HG03439 (cell line): ENCODE results near the gene MYCBP.
"Not testable (repeated sequence)": the region's sequence is repeated elsewhere in the genome, so short reads cannot be mapped to it uniquely, and the experiment has no call there.

Source experiments
- ATAC-seq: cut with Tn5 transposase; IDR thresholded peaks from one replicate; pipeline ENCODE4 v1.9.1; 2021; ENCODE audit warnings: mild to moderate bottlenecking, moderate library complexity; ENCODE audit not compliant: unreplicated experiment

The MYCBP gene, protein sequence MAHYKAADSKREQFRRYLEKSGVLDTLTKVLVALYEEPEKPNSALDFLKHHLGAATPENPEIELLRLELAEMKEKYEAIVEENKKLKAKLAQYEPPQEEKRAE

DNA sequence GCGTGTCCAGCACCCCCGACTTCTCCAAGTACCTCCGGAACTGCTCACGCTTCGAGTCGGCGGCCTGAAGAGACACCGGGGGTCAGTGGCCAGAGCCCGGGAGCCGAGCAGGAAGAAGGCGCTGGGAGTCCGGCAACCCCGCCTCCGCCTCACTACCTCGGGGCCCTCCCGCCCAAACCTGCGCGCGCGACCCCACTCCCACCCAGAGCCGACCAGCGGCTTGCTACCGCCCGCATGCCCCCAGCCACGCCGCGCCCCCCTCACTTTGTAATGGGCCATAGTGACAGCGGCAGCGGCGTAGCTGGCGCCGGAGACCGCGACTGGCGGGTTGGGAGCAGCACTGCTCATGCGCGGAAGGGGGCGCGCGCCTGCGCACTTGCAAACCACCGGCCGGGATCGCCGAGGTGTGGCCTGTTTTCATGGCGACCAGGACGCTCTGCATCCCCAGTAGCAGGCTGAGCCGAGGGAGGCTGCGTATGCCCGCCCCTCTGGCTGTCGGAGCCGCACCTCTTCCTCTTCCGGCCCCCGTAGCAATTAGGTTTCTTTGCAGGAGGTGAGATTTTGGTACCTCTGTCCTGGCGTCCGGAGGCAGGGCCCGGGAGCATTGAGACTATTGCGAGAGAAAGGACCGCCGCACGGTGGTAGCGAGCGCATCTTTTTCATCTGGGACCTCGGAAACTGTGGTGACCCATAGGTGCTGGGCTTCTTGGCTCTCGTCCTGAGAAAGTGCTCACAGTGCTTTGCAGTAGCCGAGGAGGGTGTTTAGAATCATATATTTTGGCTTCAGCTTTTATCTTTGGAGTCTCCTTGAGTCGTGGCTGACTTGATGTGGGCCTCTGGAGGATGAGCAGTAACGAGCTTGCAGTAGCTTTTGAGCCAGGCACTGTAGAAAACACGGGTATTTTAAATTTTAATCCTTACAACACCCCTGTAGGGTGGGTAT, at the start of gene MYCBP:
Gene MYCBP, minus strand, starts transcription at position 322 of the 943 bp plus-strand sequence. Its CDS starts 43 bp downstream, at position 279.
- ATAC-seq = peak; percentile 95

- no peak for ATAC-seq
These were observed 46.0 kb upstream of the MYCBP start for GRCh38 chr1:38919130-38919529.

DNA sequence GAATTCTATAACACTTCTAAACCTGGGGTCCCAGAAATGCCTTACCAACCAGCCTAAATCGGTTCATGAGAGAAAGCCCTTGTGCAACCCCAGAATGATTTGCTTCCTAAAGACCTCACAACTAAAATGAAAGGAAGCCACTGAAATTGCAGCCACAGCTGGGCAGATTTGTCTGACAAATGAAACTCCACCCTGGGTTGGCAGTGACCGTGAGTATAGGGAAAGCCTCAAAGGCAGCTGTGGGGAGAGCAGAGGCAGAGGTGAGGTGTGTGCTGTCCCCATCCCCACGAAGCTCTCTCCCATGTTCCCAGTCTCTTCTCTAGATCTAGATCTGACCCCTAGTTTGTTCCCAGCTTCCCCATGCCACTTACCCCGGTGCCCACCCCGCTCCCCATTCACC, 45.4 kb upstream of the MYCBP start:
- no peak for ATAC-seq

- no peak for ATAC-seq
These were observed 44.6 kb upstream of the MYCBP start for GRCh38 chr1:38917772-38918171.

DNA sequence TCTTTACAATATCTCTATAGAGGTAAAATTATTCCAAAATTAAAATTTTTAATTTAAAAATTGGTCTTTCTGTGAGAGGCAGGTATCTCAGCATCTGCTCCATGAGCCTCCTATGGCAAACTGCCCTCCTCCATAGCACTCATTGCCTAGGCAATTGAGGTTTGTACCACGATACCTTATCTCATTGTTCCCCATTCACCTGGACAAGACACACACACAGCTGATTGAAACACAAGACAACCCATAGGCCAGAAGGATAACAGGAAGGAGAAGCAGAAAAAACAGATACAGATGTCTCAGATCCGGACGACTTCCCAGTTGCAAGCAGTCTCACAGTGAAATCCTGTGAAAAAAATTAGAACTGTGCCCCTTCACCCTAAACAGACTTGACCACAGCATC, 44.2 kb upstream of the MYCBP start:
- no peak for ATAC-seq

DNA sequence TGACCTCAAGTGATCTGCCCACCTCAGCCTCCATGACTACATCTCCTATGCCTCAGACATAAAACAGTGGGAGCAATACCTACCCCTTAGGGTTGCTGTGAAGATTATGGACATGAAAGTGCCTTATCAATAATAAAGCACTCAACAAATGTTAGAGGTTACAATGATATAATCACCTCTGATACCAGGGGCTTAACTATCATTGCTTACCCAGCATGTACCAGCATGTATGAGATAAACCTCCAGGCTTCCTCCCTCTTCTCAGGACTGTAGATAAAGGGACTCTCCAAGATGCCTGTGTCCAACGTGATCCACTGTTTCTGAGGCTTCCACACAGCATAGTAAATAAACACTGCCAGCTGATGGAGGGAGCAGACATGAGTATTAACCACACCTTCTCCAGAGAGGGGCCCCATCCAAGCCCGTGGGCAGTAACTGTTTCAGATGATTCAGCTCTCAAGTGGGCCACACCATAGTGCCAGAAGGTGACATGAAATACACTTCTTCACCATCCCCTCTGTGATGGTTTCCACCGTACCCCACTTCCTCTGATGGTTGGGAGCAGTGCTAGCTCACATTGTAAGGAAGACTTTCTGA, 42.3 kb upstream of the MYCBP start:
- ATAC-seq = no peak

- not testable (repeated sequence) for ATAC-seq
These were observed 41.8 kb upstream of the MYCBP start for GRCh38 chr1:38914908-38915307.

- no peak for ATAC-seq
These were observed 35.7 kb upstream of the MYCBP start for GRCh38 chr1:38908821-38909220.

DNA sequence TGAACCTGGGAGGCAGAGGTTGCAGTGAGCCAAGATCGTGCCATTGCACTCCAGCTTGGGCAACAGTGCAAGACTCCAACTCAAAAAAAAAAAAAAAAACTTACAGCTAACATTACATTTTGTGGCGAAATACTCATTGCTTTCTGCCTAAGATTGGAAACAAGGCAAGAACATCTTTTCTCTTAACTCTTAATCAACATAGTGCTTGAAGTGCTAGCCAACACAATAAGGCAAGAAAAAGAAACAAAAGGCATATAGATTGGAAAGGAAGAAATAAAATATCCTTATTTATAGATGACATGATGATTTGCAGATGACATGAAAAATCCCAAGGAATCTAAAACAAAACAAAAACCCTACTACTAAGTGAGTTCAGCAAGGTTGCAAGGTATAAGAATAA, 32.8 kb upstream of the MYCBP start:
- ATAC-seq = no peak

GRCh38 chr1:38899560-38899959, 26.4 kb upstream of the MYCBP start:
- no peak for ATAC-seq

- no peak for ATAC-seq
These were observed 25.6 kb upstream of the MYCBP start for GRCh38 chr1:38898653-38899230.

DNA sequence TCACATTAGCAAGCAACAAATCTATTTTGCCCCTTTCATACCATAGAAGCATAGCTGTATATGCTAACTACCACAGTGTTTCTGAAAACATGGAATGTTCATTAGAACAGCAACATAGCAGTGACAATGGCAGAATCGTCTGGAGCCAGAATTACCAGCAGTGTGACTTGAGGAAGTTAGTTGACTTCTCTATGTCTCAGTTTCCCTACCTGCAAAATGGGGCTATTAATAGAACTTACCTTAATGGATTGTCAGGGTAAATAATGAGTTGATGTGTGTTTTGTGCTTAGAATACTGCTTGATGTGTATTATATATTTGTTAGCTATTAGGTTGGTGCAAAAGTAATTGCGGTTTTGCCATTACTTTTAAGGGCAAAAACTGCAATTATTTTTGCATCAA, 23.0 kb upstream of the MYCBP start:
- no peak for ATAC-seq

- ATAC-seq = no peak
These were observed 19.8 kb upstream of the MYCBP start for GRCh38 chr1:38892976-38893375.

DNA sequence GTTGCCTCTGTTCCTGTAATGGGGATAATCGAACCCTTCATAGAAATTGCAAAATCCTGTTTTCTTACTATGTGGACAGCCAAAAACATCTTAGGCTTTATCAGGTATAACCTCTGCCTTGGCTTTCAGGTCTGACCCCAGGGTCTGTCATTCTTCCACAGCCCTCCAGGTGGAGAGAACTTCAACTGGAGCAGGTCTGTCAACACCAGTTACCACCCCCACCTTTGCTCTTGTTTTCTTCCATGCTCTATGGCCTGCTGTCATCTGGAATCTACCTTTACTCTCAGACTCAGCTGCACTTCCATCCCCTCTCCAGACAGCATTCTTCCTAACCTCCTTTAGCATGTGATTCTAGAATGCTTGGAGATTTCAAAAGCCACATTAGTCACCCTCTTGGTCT, 18.6 kb upstream of the MYCBP start:
- ATAC-seq = no peak

DNA sequence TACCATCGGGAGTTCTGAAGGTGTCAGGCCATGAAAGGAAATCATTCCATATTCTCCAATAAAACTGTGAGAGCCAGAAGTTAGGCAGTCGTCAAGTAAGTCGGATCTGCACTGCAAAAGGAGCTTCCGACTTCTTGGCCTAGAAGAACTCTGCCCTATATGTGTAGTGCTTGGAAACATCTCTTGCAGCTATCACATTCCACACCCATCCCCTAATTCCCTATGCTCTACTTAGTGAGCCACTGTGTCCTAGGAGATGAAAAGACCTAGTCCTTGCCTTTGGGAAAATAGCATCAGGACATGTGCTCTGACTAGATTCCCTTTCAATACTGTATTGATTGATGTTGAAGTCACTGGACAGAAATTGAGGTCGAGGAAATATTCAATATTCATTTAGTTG, 16.4 kb upstream of the MYCBP start:
- ATAC-seq = no peak

DNA sequence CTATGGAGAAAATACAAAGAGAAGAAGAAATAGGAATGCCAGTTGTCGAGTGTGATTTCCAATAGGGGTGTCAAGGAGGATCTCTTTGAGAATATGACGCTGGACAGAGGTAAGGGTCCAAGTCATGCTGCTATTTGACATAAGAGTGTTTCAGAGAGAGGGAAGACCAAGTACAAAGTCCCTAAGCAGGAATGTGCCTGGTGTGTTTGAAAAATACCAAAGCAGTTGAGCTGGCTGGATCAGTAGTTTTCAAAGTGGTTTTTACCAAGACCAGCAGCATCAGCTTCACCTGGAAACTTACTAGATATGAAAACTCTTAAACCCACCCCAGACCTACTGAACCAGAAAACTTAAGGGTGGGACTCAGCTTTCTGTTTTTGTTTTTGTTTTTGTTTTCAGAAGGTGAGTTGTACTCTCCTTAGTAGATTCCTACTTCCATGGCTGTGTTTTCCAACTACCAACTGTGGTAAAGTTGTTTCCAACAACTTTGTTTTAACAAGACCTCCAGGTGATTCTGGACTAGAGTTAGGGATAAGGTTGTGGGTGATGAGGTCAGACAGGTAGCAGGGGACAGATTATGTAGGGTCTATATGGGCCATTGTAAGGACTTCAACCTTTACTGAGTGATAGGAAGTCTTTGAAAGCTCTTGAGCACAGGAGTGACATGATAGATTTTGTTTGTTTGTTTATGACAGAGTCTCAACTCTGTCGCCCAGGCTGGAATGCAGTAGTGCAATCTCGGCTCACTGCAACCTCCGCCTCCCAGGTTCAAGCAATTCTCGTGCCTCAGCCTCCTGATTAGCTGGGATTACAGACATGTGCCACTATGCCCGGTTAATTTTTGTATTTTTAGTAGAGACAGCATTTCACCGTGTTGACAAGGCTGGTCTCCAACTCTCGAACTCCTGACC, 15.5 kb upstream of the MYCBP start:
- ATAC-seq = no peak

GRCh38 chr1:38885092-38885491, 11.9 kb upstream of the MYCBP start:
- no peak for ATAC-seq

DNA sequence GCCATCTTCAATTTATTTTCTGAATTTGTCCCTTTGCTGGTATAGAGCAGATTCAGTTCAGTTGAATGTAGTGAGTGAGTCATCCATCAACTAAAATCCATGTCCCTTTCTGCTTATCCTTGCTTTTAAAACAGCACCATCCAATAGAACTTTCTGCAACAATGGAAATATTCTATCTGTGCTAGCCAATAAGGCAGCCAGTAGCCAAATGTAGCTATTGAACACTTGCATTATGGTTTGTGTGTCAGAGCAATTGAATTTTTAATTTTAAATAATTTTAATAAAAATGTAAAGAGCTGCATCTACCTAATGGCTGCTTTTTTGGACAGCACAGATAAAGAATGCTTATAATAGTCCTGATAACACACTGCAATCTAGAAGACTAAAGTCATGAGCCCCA, 8.3 kb upstream of the MYCBP start, which contains the start of gene GJA9:
Gene GJA9, minus strand, starts transcription at position 101 of the 400 bp plus-strand sequence. CDS start 5,489 bp downstream, outside the sequence.
- ATAC-seq = no peak

GRCh38 chr1:38875811-38876210, 2.7 kb upstream of the MYCBP start:
- ATAC-seq = no peak

DNA sequence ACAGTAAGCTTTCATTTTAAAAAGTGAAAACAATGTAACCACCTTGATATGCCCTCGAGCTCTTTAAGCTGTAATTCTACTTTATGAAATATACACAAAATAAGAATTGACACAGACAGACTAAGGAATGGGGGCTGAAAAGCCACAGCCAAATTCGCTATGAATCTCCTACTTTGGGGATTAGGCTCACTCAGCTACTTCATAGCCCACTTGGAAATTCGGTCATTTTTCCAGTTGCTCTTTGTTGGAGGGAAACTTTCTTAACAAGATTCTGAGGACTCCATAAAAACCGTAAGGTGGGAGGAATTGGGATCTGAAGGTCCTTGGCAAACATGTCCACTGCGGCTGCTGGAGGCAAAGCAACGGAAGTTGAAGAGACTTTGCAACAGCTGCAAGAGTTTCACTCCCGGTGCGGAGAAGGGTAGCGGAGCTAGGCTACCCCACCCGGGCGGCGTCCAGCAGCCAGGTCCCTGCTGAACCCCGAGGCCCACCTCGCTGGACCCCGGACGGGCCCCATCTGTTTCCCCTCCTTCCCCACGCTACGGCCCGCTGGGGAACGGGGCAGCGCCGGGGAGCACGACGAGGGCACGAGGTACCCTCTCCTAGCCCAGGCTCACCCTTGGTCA, 634 bp downstream of the MYCBP start:
- ATAC-seq = peak; percentile 27
